DMS 273 (cell line): ENCODE data around the gene CACNG4.
"Not testable (repeated sequence)": the region's sequence is repeated elsewhere in the genome, so short reads cannot be mapped to it uniquely, and the experiment has no call there.

ENCODE experiments used
- DNase-seq: peaks from one replicate; lab custom pipeline; 2025; ENCODE audit not compliant: unreplicated experiment; lab: John Stamatoyannopoulos, UW

CACNG4 gene

GRCh38 chr17:66963521-66963908 lies 992 bp upstream of the CACNG4 start:
- peak; percentile 39 for DNase-seq

DNA sequence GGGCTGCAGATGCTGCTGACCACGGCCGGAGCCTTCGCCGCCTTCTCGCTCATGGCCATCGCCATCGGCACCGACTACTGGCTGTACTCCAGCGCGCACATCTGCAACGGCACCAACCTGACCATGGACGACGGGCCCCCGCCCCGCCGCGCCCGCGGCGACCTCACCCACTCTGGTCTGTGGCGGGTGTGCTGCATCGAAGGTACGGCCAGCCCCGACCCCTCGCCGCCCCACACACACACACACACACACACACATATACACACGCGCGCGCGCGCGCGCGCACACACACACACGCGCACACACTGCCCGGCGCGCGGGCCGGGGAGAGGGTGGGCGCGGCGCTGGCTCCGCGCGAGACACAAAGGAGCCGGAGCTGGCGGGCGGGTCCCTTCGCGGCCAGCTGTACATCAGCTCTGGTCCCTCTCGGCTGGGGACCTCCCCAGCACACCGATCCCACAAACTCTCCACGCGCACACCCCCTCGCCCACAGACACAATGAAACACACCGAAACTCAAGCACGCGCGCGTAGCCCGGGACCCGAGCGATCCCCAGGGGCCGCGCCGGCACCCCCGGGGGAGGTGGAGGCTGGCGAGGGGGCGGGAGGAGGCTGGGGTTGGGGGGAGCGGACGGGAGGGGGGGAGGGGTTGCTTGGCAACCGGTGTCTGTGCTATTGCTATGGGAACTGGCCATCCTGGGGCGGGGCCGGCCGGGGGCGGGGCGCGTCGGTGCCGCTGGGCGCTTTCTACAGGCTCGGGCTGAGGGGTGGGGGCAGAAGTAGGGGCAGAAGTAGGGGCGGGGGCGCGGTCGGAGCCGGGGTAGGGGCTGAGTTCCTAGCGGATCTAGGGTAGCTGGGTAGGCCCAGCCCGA lies 658 bp downstream of the CACNG4 start:
- DNase-seq: peak; percentile 86

DNA sequence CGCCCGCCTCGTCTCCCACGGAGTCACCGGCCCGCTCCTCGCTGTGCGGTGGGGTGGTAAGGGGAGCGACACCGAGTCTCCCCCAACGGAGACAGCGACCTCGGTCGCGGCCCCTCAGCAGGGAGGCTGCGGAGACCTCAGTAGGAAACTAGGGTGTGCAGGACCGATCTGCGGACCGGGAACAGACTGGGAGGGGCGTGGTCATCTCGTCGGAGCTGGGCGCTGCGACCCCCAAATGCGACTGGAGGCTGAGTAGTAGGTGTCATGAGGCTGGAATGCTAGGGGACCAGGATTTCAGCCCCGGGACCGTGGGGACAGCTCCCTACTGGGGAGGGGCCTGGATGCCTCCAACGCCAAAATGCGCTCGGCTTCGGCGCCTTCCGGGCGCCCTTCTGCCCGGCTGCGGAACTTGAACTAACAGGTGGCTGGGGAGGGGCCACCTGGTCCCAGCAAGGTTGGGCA lies 1.3 kb downstream of the CACNG4 start:
- DNase-seq: peak; percentile 71

GRCh38 chr17:66966298-66966697 lies 1.8 kb downstream of the CACNG4 start:
- peak; percentile 64 for DNase-seq

GRCh38 chr17:66966704-66967418 lies 2.4 kb downstream of the CACNG4 start:
- DNase-seq: peak; percentile 89

GRCh38 chr17:66967837-66968543 lies 3.5 kb downstream of the CACNG4 start:
- DNase-seq: peak; percentile 66

DNA sequence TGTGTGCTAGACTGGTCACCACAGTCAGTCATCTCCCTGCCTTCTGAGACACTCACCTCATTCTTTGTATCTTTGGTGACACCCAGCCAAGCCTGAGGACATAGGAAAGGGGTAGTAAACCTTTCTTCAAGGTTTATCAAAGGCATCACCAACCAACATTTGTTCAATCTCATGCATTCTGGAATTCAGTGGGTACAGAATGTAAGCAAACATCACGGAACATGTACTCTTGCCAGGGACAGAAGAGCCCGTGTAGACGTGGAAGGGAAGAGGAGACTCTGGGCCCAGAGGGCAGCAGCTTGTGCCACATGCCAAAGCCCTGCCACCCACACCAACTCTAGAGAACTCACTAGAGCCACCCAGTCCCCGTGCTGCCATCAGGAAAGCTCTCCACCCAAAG lies 4.4 kb downstream of the CACNG4 start:
- DNase-seq: no peak

GRCh38 chr17:66970140-66970539 lies 5.6 kb downstream of the CACNG4 start:
- no peak for DNase-seq

DNA sequence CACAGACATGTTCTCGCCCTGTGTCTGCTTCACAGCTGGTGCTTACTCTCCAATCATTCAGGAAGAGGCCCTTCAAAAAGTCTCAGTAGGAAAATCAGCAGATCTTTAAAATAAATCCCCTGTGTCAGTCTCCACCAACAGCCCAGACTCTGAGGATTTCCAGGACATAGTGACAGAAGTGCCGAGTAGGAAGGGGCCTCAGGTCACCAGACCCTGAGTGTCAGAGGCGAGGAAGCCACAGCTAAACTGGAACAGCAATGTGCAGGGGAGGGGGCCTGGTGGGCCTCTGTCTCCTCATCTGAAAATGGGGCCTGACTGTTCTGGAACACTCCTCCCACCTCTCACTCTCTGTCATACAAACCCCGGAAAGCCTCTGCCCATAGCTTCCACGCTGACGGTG lies 6.3 kb downstream of the CACNG4 start:
- no peak for DNase-seq

DNA sequence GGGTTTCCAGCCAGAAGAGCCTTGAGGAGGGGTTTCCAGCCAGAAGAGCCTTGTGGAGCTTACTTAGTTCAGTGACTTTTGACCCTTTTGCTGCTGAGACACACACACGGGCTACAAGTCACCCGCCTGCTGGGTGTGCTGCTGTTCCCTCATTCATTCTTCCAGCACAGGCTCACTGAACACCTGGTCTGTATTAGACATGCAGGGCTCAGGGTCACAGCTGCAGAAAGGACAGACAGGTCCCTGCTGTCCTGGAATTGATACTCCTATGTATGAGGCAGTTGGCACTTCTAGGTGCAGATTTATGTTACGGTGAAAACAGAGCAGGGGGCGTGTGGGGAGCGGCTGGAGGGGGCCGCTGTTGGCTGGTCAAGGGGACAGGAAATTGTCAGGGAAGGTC lies 6.8 kb downstream of the CACNG4 start:
- DNase-seq: no peak

GRCh38 chr17:66971730-66972441 lies 7.4 kb downstream of the CACNG4 start:
- no peak for DNase-seq

DNA sequence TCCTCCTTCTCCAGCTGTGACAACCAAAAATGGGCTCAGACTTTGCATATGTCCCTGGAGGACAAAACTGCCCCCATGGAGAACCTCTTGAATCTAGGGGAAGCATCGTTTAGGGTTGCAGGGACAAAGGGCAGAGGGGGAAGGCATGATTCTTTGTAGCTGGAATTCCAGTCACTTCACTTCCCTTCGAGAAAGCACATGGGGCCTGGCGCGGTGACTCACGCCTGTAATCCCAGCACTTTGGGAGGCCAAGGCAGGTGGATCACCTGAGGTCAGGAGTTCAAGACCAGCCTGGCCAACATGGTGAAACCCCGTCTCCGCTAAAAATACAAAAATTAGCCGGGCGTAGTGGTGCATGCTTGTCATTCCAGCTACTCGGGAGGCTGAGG lies 7.9 kb downstream of the CACNG4 start:
- DNase-seq: not testable (repeated sequence)

GRCh38 chr17:66975188-66975587 lies 10.7 kb downstream of the CACNG4 start:
- DNase-seq: no peak

GRCh38 chr17:66975614-66976378 lies 11.3 kb downstream of the CACNG4 start:
- DNase-seq: peak; percentile 77

- no peak for DNase-seq
These were observed 11.8 kb downstream of the CACNG4 start for GRCh38 chr17:66976379-66976663.

DNA sequence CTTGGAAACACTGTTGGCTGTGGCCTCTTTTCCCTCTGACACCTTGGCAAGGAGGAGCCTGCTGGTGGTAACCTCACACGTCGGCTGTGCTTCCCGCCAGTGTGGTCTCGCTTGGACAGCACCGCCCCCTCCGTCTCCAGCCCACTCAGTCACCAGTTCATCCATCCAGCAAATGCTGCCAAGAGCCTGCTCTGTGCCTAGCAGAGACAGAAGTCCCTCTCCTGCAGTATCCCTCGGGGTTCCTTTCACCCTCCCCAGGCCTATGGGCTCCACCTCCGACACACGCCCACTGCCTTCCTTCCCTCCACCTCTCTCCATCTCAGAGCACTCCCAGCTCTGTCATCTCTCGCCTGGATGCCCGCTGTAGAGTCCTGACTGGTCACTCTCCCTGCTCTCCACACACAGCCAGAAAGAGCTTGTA lies 12.3 kb downstream of the CACNG4 start:
- DNase-seq: no peak

GRCh38 chr17:66978514-66979061 lies 14.1 kb downstream of the CACNG4 start:
- DNase-seq: no peak

DNA sequence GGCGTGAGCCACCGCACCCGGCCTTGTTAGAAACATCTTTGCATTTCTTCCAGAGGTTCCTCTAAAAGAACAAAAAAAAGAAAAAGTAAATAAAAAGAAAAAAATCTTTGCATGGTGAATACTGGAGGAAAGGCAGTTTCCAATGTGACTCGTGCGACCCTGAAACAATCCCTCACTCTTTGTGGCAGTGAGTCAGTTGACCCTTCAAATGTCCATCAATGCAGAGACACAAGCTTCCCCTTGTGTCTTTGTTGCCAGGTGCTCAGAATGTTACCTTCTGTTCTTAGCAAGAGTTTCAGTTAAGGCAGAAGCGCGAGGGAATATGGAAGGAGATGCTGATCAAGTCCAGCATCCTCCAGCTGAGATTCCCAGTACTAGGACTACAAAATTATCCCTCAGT lies 16.4 kb downstream of the CACNG4 start:
- no peak for DNase-seq

GRCh38 chr17:66981983-66982508 lies 17.5 kb downstream of the CACNG4 start:
- no peak for DNase-seq
